Left ventricle myocardium superior (tissue), 1 donor: ENCODE data around the gene ANAPC1. TPM values are rescaled to one million over a fixed set of nuclear protein-coding genes. Genes with fewer than 3 reads are reported as not detected.
"Not testable (repeated sequence)": the region's sequence is repeated elsewhere in the genome, so short reads cannot be mapped to it uniquely, and the experiment has no call there.

Experiments used
- ATAC-seq: fragments of 200-7000 bp; cut with Tn5 transposase; one replicate; pipeline ENCODE4 v1.9.1; 2020; ENCODE audit warnings: mild to moderate bottlenecking, moderate library complexity
- DNase-seq: peaks from one replicate; pipeline ENCODE4 v3.0.0-alpha.2; 2020
- intact Hi-C: fragments of 100-400 bp; cut with micrococcal nuclease; formaldehyde crosslinking; loops from one replicate; pipeline ENCODE4 v1.11.0; 2022
- long read RNA-seq: library from polyadenylated mRNA; unstranded; transcript quantifications from one replicate; pipeline ENCODE4 v2.0.0, GENCODE V29; 2021
- total RNA-seq: library from RNA; stranded (reverse); fragmentation: NEBNext Ultra II Directional; extraction: Animal tissue kit (Norgen Biotek cat#: 25700); gene quantifications from one replicate; pipeline ENCODE4 v1.2.1, GENCODE V29; 2021
- donor health status: DM: no; HTN: yes; CAD: no; lungs with severe emphysema.

Gene ANAPC1, protein sequence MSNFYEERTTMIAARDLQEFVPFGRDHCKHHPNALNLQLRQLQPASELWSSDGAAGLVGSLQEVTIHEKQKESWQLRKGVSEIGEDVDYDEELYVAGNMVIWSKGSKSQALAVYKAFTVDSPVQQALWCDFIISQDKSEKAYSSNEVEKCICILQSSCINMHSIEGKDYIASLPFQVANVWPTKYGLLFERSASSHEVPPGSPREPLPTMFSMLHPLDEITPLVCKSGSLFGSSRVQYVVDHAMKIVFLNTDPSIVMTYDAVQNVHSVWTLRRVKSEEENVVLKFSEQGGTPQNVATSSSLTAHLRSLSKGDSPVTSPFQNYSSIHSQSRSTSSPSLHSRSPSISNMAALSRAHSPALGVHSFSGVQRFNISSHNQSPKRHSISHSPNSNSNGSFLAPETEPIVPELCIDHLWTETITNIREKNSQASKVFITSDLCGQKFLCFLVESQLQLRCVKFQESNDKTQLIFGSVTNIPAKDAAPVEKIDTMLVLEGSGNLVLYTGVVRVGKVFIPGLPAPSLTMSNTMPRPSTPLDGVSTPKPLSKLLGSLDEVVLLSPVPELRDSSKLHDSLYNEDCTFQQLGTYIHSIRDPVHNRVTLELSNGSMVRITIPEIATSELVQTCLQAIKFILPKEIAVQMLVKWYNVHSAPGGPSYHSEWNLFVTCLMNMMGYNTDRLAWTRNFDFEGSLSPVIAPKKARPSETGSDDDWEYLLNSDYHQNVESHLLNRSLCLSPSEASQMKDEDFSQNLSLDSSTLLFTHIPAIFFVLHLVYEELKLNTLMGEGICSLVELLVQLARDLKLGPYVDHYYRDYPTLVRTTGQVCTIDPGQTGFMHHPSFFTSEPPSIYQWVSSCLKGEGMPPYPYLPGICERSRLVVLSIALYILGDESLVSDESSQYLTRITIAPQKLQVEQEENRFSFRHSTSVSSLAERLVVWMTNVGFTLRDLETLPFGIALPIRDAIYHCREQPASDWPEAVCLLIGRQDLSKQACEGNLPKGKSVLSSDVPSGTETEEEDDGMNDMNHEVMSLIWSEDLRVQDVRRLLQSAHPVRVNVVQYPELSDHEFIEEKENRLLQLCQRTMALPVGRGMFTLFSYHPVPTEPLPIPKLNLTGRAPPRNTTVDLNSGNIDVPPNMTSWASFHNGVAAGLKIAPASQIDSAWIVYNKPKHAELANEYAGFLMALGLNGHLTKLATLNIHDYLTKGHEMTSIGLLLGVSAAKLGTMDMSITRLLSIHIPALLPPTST (N-terminal part only)
- total RNA-seq = 18.5 TPM
- long read RNA-seq, full-length matches to known transcripts = 2 of 6 reads
- long read RNA-seq, partial matches to known transcripts = 4 of 6 reads
- long read RNA-seq, other reads (novel, unspliced or antisense) = 0 of 6 reads

DNA sequence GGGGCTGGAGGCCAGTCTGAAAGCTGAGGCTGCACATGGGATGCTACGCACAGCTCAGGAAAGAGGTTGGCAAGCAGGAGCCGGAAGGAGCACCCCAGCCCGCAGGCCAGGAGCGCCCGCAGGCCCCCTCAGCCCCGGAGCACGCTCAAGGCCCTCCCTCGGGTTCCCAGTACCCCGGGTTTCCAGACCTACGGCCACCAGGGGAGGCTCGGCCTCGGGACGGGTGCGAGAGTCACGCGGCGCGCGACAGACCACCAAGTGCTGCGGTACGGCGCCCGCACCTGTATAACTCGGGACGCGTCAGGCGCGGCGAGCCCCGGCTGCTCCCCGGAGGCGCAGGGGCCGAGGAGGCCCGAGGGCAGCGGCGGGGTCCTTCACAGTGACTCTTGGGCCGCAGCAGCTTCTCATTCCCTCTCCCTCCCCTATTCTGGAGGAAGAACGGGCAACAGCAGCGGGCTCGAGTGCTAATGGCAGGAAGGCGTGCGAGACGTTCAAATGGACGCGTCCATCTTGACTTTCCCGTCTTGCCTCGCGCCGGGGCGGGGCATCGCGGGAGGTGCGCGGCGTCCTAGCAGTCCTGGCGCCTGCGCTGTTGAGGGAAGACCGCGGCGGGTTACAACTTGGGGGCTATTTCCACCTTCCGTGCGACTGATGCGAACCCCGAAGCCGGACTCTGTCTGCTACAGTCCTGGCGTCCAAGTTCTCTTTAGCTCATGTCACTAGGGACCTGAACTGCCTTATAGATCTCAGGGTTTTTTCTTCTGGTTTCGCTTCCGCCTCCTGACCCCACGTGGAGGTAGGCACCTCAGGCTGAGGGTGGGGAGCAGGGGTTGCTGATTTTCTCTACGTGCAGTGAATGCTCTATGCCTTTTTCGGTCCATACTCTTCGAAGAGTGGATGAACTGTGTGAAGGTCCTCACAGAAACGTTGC is at the start of gene ANAPC1:
Gene ANAPC1, minus strand, starts transcription at position 533 of the 931 bp plus-strand sequence. CDS start 3,368 bp downstream, outside the sequence.
- DNase-seq (peak; percentile 92), ATAC-seq (peak; percentile 98)
- intact Hi-C loops = no loop called here

DNA sequence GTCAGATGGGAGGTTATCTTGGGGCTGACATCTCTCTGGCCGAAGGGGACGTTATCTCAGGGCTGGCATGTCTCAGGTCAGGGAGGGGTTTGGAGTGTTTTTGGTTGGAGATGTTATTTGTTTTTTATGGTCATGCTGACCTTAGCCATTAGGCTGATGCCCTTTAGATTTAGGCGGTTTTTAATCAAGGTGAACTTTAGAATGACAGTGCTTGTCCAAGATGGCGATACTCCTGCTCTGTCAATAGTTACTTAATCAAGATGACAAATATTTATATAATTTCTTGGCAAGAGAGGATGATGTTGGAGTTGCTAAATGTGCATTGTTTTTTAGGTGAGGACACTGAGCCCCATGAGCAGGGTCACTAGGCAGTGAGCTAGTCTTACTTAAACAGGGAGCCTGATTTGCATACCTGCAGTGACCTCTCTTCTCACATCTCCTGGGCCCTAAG is 48.9 kb upstream of the ANAPC1 start:
- intact Hi-C loops = no loop called here
- DNase-seq (no peak), ATAC-seq (no peak)

DNA sequence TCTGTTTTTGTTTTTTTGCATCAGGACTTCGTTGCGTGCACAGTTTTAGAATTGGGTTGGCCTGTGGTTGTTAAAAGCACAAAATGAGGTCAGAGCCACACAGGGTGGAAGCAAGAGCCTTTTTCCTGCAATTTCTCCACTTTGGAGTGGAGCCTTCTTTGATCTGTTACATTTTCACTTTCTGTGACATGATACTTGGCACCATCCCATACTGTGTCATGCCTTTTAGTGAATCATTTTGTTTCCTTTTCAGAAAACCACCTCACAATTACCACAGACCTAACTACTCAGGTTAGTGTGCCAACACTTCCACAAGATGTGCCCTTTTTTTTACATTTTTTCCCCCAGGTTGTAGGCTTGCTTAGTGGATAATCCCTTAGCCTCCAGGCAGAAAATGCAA is 46.9 kb upstream of the ANAPC1 start:
- intact Hi-C loops = no loop called here
- ATAC-seq = no peak

DNA sequence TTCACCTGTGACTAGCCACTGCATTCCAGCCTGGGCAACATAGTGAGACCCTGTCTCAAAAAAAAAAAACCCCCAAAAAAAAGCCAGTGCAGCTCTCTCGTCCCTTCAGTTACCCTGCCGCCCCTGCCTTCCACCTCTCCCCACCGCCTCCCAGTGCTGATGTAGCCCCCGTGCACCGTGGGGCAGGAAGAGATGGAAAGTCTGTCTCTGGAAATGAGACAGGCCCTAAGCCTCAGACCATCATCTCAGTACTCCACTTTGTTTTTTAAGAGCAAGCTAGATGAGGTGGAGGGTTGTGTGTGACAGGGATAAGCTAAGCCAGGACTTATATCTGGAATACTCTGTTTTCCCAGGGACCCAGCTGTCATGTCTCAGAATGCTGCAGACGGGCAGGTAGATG is 46.4 kb upstream of the ANAPC1 start:
- ATAC-seq = no peak
- no peak for DNase-seq
- intact Hi-C loops = no loop called here

More for the DNA sequence above, 46.9 kb upstream of the ANAPC1 start:
- no peak for DNase-seq

DNA sequence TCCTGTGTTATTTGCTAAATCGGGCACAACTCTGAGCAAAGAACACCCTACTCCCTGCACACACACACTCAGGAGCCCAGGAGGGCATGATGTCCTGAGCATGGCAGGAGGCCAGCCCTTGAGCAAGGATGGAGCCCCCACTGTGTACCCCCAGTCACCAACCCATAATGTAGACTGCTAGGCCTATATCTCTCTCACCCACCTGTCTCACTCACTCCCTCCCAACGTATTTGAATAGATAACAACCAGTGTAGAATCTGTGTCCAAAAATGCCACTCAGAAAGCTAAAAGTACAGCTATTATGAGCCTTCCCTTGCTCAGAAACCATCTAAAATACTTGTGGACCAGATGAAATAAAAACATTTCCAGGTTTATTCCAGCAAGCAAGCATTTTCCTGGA is 43.7 kb upstream of the ANAPC1 start:
- intact Hi-C loops = no loop called here
- ATAC-seq (peak; percentile 36), DNase-seq (no peak)

DNA sequence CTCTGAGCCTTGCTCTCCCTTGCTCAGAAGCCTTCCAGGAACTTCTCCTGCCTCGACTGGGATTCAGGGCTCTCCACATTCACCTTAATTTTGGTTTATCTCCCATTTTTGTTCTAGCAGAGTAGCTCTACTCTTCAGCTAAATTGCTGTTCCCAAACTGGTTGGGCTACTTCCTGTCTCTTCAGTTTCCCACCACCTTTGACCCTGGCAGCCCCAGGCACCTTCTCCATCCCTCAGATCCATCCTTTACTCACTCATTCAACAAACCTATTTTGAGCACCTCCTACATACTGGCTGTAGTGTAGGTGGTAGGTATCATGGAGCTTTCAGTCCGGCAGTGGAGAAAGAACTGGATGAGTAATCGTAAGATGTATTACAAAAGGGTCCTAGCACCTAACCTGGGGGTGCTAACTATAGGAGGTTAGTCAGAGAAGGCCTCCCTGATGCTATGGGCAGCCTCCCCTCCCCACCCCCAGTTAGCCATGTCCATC is 40.7 kb upstream of the ANAPC1 start:
- DNase-seq (no peak), ATAC-seq (no peak)
- intact Hi-C loops = no loop called here

DNA sequence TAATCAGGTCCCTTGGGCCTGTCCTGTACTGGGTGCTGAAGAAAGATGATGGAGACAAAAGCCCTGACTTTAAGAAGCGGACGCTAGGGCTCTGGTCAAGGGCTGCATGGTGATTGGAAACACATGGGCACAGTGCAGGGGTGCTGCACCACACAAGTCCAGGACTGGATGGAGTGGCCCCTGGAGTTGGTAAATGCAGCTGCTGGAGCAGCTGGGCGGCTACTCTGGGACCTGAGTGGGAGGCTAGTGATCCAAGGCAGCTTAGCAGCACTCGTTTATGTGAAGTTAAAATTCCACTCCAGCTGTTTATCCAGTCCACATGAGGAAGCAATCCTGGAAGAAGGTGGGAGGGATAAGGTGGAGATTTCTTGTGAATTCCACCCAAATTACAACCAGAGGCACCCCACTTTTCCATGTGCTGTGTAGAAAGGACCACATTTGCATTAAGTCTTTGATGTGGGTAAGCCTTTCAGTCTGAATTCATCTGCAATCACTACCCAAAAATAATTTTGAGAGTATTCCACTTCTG is 39.3 kb upstream of the ANAPC1 start:
- ATAC-seq = peak; percentile 54
- intact Hi-C loops = no loop called here
- no peak for DNase-seq

DNA sequence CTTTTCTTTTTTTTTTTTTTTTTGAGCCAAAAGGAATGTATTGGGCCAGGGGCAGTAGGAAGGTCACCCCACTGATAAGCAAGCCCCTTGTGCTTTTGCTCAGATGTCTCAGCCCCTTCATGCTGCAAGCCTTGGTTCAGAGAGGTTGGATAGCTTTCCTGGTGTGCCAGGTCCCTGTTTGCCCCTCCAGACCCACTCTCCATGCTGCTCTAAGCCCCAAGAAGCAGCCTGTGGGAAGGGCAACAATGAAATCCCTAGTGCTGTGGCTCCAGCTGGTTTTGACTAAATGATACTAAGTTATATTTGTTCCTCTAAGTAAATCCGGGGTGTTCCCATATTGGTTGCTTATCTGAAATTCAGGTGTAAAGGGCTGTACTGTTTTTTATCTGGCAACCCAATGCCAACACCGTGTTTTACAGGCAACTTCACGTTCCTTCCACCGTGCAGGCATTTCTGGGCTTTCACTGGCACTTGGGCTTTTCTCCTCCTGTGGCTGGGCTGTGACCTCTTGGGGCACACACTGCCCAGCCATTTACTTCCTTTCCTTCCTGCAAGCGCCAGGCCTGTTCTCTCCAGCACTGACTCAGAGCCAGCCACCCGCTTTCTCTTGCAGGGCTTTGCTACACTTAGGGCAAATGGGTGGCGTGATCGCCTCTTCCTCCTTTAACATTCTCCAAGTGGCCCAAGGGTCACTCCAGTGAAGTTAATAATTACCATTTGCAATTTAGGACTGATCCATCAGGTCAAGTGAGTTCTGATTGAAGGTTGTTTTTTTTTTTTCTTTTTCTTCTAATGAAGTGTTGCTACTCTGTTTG is 36.0 kb upstream of the ANAPC1 start:
- intact Hi-C loops = no loop called here
- ATAC-seq (peak; percentile 89), DNase-seq (peak; percentile 54)

DNA sequence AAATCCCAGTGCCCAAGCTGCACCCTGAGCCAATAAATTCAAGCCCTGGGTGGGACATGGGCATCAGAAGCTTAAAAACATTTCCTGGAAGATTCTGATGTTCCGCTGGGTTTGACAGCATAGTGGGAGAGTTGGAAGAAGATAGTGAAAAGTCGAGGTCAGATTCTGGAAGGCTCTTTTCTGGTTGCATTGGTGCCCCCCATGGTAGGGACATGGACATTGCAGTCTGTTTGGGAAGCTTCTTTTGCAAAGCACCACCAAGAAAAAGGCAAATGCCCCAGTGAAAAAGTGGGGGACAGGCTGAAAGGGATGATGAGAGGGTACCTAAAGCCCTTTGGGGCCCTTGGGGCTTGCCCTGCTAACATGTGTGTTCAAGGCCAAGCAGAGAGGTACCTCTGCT is 35.4 kb upstream of the ANAPC1 start:
- intact Hi-C loops = no loop called here
- ATAC-seq = peak; percentile 32
- no peak for DNase-seq

DNA sequence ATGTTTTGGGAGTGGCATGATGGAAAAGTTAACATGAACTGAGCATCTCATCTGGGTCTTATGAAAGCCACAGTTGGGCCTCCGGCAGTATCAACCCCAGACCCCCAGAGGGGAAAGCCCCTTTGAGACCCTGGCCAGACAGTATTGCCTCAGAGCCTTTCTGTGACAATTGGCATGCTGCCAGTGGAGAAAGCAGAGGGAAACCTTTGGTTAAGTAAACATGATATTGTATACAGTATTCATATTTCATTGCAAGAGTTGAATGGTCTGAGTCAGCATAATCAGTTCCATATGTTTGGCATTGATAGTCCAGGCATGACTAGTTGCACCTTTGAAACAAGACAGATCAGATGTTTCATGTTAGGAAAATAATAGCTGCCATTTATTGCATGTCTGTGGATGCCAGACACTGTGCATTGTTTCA is 34.4 kb upstream of the ANAPC1 start:
- DNase-seq = no peak
- intact Hi-C loops = no loop called here
- no peak for ATAC-seq

DNA sequence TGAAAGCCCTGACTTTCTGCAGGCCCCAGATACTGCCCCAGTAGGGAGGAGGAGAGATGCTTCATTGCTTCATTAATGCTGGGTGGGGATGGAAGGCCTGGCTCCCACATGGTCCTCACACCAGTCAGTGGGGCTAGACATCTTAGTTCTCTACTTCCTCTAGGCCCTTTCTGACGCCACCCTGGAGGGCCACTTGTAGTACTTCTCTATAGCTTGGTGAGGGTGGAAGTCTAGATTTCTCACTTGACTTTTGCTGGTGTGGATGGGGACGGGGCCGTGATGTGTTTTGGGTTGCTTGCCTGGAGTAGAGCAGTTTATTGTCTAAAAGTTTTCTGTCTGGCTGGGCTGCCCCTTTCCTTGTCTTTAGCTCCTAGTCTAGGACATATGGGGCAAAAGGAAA is 33.1 kb upstream of the ANAPC1 start:
- ATAC-seq = no peak
- DNase-seq = no peak
- intact Hi-C loops = no loop called here

DNA sequence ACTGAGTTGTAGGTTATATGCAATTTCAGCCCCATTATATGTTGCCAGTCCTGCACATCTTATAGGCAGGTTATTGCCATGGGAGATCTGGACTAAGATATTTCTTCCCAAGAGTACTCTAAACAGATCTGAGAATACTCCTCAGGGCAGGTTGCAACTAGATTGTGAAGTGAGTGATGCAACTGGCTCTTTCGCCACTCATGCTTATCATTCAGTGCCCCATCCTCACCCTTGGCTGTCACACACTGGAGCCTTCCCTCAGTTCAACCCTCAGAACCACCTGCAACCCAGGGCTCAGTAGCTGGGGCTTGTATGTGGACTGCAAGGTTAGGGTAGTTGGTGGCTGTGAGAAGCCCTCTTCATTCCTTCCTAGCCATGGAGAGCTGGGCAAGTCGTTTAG is 28.6 kb upstream of the ANAPC1 start:
- intact Hi-C loops = no loop called here
- DNase-seq = no peak
- ATAC-seq = peak; percentile 20

DNA sequence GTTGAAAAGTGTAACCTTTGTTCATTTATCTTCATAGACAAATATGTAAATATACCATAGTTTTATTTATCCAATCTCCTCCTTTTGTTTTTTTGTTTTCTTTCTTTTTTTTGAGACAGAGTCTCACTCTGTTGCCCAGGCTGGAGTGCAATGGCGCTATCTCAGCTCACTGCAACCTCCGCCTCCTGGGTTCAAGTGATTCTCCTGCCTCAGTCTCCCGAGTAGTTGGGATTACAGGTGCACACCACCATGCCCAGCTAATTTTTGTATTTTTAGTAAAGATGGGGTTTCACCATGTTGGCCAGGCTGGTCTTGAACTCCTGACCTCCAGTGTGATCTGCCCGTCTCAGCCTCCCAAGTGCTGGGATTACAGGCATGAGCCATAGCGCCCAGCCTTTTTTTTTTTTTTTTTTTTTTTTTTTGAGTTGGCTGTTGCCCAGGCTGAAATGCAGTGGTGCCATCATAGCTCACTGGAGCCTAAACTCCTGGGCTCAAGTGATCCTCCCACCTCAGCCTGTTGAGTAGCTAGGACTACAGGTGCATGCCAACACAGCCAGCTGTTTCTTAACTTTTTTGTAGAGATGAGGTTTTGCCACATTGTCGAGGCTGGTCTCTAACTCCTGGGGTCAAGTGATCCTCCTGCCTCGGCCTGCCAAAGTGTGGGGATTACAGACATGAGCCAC is 27.4 kb upstream of the ANAPC1 start:
- intact Hi-C loops, ATAC-seq: not testable (repeated sequence)

DNA sequence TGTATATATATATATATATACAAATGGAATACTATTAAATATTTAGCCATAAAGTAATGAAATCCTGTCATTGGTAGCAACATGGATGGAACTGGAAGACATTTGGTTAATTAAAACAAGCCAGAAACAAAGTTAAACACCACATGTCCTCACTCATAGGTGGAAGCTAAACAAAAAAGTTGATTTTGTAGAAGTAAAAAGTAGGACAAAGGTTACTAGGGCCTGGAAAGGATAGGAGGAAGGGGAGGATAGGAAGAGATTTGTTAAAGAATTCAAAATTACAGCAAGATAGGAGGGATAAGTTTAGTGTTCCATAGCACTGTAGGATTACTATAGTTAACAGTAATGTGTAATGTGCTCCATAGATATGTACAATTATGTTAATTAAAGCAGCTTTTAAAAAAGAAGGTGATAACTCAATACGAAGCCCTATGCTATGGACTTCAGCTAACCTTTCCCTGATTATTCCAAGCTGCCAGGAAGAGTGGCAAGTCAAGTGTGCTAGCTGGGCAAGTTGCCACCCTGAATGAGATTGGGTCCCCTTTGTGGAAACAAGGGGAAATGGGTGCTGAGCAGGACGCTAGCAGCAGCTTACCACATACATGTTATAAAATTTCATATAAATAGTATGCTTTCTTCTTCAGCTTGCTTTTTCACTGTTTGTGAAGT is 26.8 kb upstream of the ANAPC1 start:
- intact Hi-C loops = no loop called here
- peak; percentile 48 for DNase-seq
- ATAC-seq = peak; percentile 56

More for the DNA sequence above, 27.4 kb upstream of the ANAPC1 start:
- not testable (repeated sequence) for DNase-seq

DNA sequence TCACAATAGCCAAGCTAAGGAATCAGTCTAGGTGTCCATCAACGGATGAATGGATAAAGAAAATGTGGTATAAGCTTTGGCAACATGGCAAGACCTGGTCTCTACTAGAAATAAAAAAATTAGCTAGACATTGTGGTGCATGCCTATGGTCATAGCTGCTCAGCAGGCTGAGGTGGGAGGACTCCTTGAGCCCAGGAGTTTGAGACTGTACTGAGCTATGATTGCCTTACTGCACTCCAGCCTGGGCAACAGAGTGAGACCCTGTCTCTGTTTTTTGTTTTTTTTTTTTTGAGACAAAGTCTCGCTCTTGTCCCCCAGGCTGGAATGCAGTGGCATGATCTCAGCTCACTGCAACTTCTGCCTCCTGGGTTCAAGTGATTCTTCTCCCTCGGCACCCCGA is 26.0 kb upstream of the ANAPC1 start:
- intact Hi-C loops, DNase-seq, ATAC-seq: not testable (repeated sequence)

DNA sequence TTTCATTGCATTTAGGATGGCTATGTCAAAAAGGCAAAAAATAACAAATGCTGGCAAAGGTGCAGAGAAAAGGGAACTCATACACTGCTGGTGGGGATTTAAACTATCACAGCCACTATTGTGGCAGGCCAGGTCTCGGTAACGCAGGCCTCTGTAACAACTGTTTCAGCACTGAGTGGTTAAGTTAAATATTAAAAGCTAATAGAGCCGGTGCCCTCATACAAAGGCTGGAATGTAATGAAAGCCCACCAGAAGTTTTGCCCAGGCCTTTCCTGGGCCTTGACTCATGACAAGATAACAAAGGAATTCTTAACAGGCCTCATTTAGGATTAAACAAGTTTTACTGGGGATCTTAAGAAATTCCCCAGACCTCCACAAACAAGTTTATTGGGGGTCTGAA is 25.1 kb upstream of the ANAPC1 start:
- intact Hi-C loops = no loop called here
- DNase-seq (no peak), ATAC-seq (no peak)
